ENCODE data around the gene SRI.
A peak's percentile ranks its signal among the peaks of the same experiment; 100 is the strongest.
"Not testable (repeated sequence)": the region's sequence is repeated elsewhere in the genome, so short reads cannot be mapped to it uniquely, and the experiment has no call there.

The SRI gene

GRCh38 chr7:88219781-88220747 is at the start of gene SRI:
SRI (minus strand) TSS chr7:88220038; CDS start chr7:88220026, 12 bp downstream.
- peak; percentile 59 to 84 for DNase-seq

GRCh38 chr7:88269586-88269985 is 49.7 kb upstream of the SRI start:
- DNase-seq = no peak

GRCh38 chr7:88268858-88269257 is 49.0 kb upstream of the SRI start:
- no peak for DNase-seq

GRCh38 chr7:88268051-88268450 is 48.2 kb upstream of the SRI start:
- no peak for DNase-seq

- no peak for DNase-seq
These were observed 47.6 kb upstream of the SRI start for GRCh38 chr7:88267421-88267820.

GRCh38 chr7:88264987-88265386 is 45.1 kb upstream of the SRI start:
- DNase-seq = not testable (repeated sequence)

- DNase-seq = no peak
These were observed 42.7 kb upstream of the SRI start for GRCh38 chr7:88262562-88262961.

- no peak for DNase-seq
These were observed 40.9 kb upstream of the SRI start for GRCh38 chr7:88260719-88261118.

- no peak for DNase-seq
These were observed 40.0 kb upstream of the SRI start for GRCh38 chr7:88259656-88260380.

- DNase-seq = not testable (repeated sequence)
These were observed 38.5 kb upstream of the SRI start for GRCh38 chr7:88258296-88258695.

GRCh38 chr7:88256906-88257305 is 37.1 kb upstream of the SRI start:
- no peak for DNase-seq

GRCh38 chr7:88254721-88255424 is 35.0 kb upstream of the SRI start:
- DNase-seq = no peak

GRCh38 chr7:88253640-88254039 is 33.8 kb upstream of the SRI start:
- DNase-seq = no peak

- no peak for DNase-seq
These were observed 24.4 kb upstream of the SRI start for GRCh38 chr7:88244258-88244657.

GRCh38 chr7:88243345-88243909 is 23.6 kb upstream of the SRI start:
- DNase-seq = no peak

- DNase-seq = no peak
These were observed 20.0 kb upstream of the SRI start for GRCh38 chr7:88239852-88240251.

- DNase-seq = no peak
These were observed 14.0 kb upstream of the SRI start for GRCh38 chr7:88233828-88234227.

- no peak for DNase-seq
These were observed 10.8 kb upstream of the SRI start for GRCh38 chr7:88230646-88231045.

GRCh38 chr7:88229302-88229995 is 9.6 kb upstream of the SRI start:
- no peak for DNase-seq

- no peak for DNase-seq
These were observed 7.2 kb upstream of the SRI start for GRCh38 chr7:88226886-88227516.

GRCh38 chr7:88226201-88226600 is 6.4 kb upstream of the SRI start:
- DNase-seq = no peak

All from bone marrow (tissue), 2 donors.